ENCODE results near the gene CTTNBP2NL.

Gene CTTNBP2NL

DNA sequence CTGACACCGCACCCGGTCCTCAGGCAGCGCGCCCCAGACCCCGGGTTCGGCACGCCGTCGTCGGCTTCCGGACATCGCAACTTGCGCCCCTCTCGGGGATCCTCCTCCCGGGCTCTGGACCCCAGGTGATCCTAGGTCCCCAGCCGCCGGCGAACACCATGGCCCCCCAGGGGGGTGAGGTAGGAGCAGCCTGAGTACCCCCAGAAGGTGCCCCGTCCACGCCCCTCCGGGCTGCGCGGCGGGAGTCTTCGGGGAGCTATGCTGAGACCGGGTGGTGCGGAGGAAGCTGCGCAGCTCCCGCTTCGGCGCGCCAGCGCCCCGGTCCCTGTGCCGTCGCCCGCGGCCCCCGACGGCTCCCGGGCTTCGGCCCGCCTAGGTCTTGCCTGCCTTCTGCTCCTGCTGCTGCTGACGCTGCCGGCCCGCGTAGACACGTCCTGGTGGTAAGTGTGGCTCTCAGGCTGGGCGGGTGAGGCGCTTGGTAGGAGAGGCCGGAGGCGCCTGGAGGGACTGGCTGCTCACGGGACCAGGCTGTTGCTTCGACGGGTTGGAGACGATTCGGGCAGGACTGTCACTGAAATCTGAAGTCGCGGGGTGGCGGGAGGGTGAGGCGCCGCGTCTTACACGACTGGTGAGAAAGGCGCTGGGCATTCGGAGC is 113.1 kb downstream of the CTTNBP2NL start:
- DNase-seq = peak; percentile 11

DNA sequence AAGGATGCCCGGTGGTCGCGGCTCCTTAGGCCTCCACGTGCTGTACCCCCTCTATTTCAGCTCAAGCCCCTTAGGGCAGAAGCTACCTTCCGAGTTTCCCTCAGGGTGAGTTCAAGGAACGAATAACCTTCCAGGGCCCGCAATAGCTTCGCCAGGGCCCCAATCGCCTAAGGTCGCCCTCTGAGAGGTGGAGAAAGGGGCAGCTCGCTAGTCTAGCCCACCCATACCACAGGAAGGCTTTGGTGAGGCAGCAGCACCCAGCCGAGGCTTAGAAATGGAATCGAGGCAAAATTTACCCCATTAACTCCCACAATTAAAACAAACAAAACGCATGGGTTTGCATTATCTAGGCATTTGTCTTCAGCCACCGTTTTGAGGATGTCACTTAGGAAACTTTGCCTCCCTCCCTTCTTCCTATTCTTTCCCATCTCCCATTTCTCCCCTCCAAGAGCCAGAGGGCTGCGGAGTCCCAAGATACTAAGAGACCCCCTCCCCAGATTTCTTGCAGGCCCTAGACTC is 113.7 kb downstream of the CTTNBP2NL start:
- DNase-seq = no peak

DNA sequence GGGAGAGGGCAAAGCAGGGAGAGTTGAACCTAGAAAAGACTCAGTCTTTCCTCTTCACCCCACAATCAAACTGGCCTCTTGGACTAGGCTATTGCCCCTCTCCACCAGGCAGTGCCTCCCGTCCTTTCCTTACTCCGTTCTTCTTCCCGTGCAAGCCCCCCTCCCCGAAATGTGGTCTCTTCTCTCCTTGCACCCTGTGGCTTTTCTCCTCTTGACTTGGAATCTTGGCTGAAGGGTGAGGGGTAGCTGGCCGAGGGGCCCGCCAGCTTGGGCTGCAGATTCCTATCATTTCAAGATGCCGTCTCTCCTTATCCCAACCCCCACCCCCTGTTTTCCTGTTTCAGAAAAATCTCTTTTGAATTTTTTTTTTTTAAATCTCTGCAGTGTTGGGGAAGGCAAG is 114.3 kb downstream of the CTTNBP2NL start:
- no peak for DNase-seq
